Liver (tissue), 9 donors: ENCODE data around the gene OTOP3. TPM values are rescaled to one million over a fixed set of nuclear protein-coding genes. Genes with fewer than 3 reads are reported as not detected.

Source experiments
- DNase-seq: peaks from one replicate; pipeline ENCODE4 v3.0.0-alpha.2; 2017; ENCODE audit warnings: low spot score
- H3K27ac ChIP-seq, 2 donors: one replicate each; pipeline ENCODE4 v1.7.0; 2013; ENCODE audit warnings: inconsistent platforms in 2 of 2, low read length in 2 of 2, control low read depth in 1 of 2, low read depth in 1 of 2, mild to moderate bottlenecking in 1 of 2
- H3K27me3 ChIP-seq, 4 donors: one replicate each; pipeline versions ENCODE4 v1.6.1 to v1.7.0; 2013; ENCODE audit warnings: low read length in 3 of 4, inconsistent platforms in 1 of 4, mild to moderate bottlenecking in 1 of 4, moderate library complexity in 1 of 4; ENCODE audit not compliant: control insufficient read depth in 4 of 4, insufficient read depth in 4 of 4
- H3K36me3 ChIP-seq, 4 donors: one replicate each; pipeline versions ENCODE4 v1.6.1 to v1.7.0; 2013; ENCODE audit warnings: low read length in 3 of 4, mild to moderate bottlenecking in 3 of 4, low read depth in 1 of 4, moderate library complexity in 1 of 4; ENCODE audit not compliant: control insufficient read depth in 4 of 4, insufficient read depth in 3 of 4
- H3K4me1 ChIP-seq, 4 donors: one replicate each; pipeline versions ENCODE4 v1.6.1 to v1.7.0; 2013; ENCODE audit warnings: low read length in 3 of 4, mild to moderate bottlenecking in 3 of 4, moderate library complexity in 1 of 4; ENCODE audit not compliant: control insufficient read depth in 4 of 4, insufficient read depth in 4 of 4
- H3K4me3 ChIP-seq, 3 donors: one replicate each; pipeline versions ENCODE4 v1.6.1 to v1.7.0; 2013; ENCODE audit warnings: low read length in 3 of 3, control low read depth in 1 of 3, low read depth in 1 of 3, mild to moderate bottlenecking in 1 of 3
- H3K9ac ChIP-seq, 2 donors: one replicate each; pipeline ENCODE4 v1.7.0; 2013; ENCODE audit warnings: low read length in 2 of 2, mild to moderate bottlenecking in 2 of 2, moderate library complexity in 2 of 2, control low read depth in 1 of 2, low read depth in 1 of 2
- H3K9me3 ChIP-seq, 4 donors: one replicate each; pipeline versions ENCODE4 v1.6.1 to v1.7.0; 2013; ENCODE audit warnings: low read length in 3 of 4; ENCODE audit not compliant: control insufficient read depth in 4 of 4
- ATF3 ChIP-seq: IDR thresholded peaks from 2 replicates; pipeline ENCODE4 v1.6.1; 2016; ENCODE audit warnings: antibody characterized with exemption
- CTCF ChIP-seq: fragments of 150-350 bp; IDR thresholded peaks from 2 replicates; pipeline ENCODE4 v1.5.1; 2017; ENCODE audit warnings: improper control_type of control experiment, low read depth, low read length; ENCODE audit not compliant: missing input control
- EGR1 ChIP-seq, 2 donors: IDR thresholded peaks; 2 replicates each; pipeline ENCODE4 v1.6.1; 2016 to 2018; ENCODE audit warnings: antibody characterized with exemption in 2 of 2, low read depth in 2 of 2
- FOXA1 ChIP-seq: IDR thresholded peaks from 2 replicates; pipeline ENCODE4 v1.6.1; 2016; ENCODE audit warnings: antibody characterized with exemption
- FOXA2 ChIP-seq: IDR thresholded peaks from 2 replicates; pipeline ENCODE4 v1.6.1; 2016; ENCODE audit warnings: antibody characterized with exemption
- GABPA ChIP-seq, 2 donors: IDR thresholded peaks in 1 of 2; conservative IDR thresholded peaks in 1 of 2; 2 replicates each; pipeline ENCODE4 v1.6.1; 2016; ENCODE audit warnings: antibody characterized with exemption in 2 of 2, mild to moderate bottlenecking in 1 of 2, moderate library complexity in 1 of 2
- HNF4A ChIP-seq, 2 donors: conservative IDR thresholded peaks; 2 replicates each; pipeline ENCODE4 v1.6.1; 2016; ENCODE audit warnings: antibody characterized with exemption in 2 of 2, mild to moderate bottlenecking in 2 of 2
- HNF4G ChIP-seq: IDR thresholded peaks from 2 replicates; pipeline ENCODE4 v1.6.1; 2016; ENCODE audit warnings: antibody characterized with exemption
- JUND ChIP-seq, 2 donors: IDR thresholded peaks; 2 replicates each; pipeline ENCODE4 v1.6.1; 2016; ENCODE audit warnings: antibody characterized with exemption in 2 of 2
- MAX ChIP-seq: IDR thresholded peaks from 2 replicates; pipeline ENCODE4 v1.6.1; 2016; ENCODE audit warnings: antibody characterized with exemption
- NR2F2 ChIP-seq: IDR thresholded peaks from 2 replicates; pipeline ENCODE4 v1.6.1; 2016; ENCODE audit warnings: antibody characterized with exemption
- RAD21 ChIP-seq, 2 donors: IDR thresholded peaks; 2 replicates each; pipeline ENCODE4 v1.6.1; 2016; ENCODE audit warnings: antibody characterized with exemption in 2 of 2, mild to moderate bottlenecking in 2 of 2
- REST ChIP-seq: IDR thresholded peaks from 2 replicates; pipeline ENCODE4 v1.6.1; 2016; ENCODE audit warnings: antibody characterized with exemption, mild to moderate bottlenecking
- RXRA ChIP-seq, 2 donors: IDR thresholded peaks; 2 replicates each; pipeline ENCODE4 v1.6.1; 2017 to 2018; ENCODE audit warnings: antibody characterized with exemption in 2 of 2, mild to moderate bottlenecking in 1 of 2
- SP1 ChIP-seq: IDR thresholded peaks from 2 replicates; pipeline ENCODE4 v1.6.1; 2018; ENCODE audit warnings: antibody characterized with exemption, mild to moderate bottlenecking
- TAF1 ChIP-seq: conservative IDR thresholded peaks from 2 replicates; pipeline ENCODE4 v1.6.1; 2016; ENCODE audit warnings: antibody characterized with exemption, mild to moderate bottlenecking
- YY1 ChIP-seq: IDR thresholded peaks from 2 replicates; pipeline ENCODE4 v1.6.1; 2016; ENCODE audit warnings: antibody characterized with exemption, mild to moderate bottlenecking
- ZBTB33 ChIP-seq: IDR thresholded peaks from 2 replicates; pipeline ENCODE4 v1.6.1; 2016; ENCODE audit warnings: antibody characterized with exemption
- WGBS: extraction: QIAGEN DNeasy Blood & Tissue Kit; methylation state at CpG from one replicate; pipeline ENCODE4 v1.1.7; 2013; 5-methylcytosine and 5-hydroxymethylcytosine counted together
- polyA plus RNA-seq, 2 donors: library from polyadenylated mRNA; stranded (reverse) in 1 of 2; unstranded in 1 of 2; fragments of 200-250 nt in 1 of 2; fragments of >200 nt in 1 of 2; fragmentation: Nextera tagmentation in 1 of 2; extraction: Ambion mirVana in 1 of 2; gene quantifications; one replicate each; pipeline versions ENCODE4 v1.2.1 to v1.2.3, GENCODE V29; 2013 to 2015
- total RNA-seq, 2 donors: library from RNA; depleted of rRNA; stranded (reverse); fragments of >200 nt; gene quantifications; one replicate each; pipeline ENCODE4 v1.2.3, GENCODE V29; 2014
- donor health status: healthy.
- donor health status: healthy.
- donor health status: healthy.
- donor health status: healthy.
- donor health status: healthy.

OTOP3 gene
- total and polyA plus RNA-seq, 4 donors, result not detected

- Histone ChIP-seq H3K27ac (peak within 1 kb of the TSS; percentile 25 to 28), H3K27me3 (peaks cover 0 to 3% (median 0%) of the 10 kb centered on the region in 4 donors), H3K4me1 (peaks cover 4 to 12% (median 5%) of the 10 kb centered on the region in 4 donors), H3K36me3 (no peaks in the 10 kb centered on the region), H3K9me3 (no peaks in the 10 kb centered on the region), H3K9ac (peak within 1 kb of the TSS in 1 of 2 donors; percentile 71), H3K4me3 (peak within 1 kb of the TSS in 2 of 3 donors; percentile 46 to 65)
- TF ChIP-seq FOXA2 (peak; percentile 28), HNF4G (no peak), CTCF (no peak), MAX (no peak)
- 3% methylated on average over 95 of the region's 95 CpGs for WGBS
- DNase-seq, result peak; percentile 80
Observed at GRCh38 chr17:74972107-74972972, 36.6 kb downstream of the OTOP3 start, which contains the start of gene HID1. Gene HID1, minus strand, starts transcription at chr17:74972759. Its CDS starts 103 bp downstream, at chr17:74972656.

- H3K36me3 ChIP-seq, result no peaks in the 10 kb centered on the region
- H3K9ac ChIP-seq, result no peak overlapping the region
- peaks cover 4 to 12% (median 5%) of the 10 kb centered on the region in 4 donors for H3K4me1 ChIP-seq
- no peak for TF ChIP-seq FOXA2
- TF ChIP-seq REST, result no peak
- TF ChIP-seq TAF1, result no peak
- TF ChIP-seq RXRA (IDR thresholded peaks at IDR 0.05), result no peak
- no peak for TF ChIP-seq JUND (IDR thresholded peaks at IDR 0.05)
- TF ChIP-seq ZBTB33, result no peak
- TF ChIP-seq MAX, result no peak
- TF ChIP-seq ATF3, result no peak
- TF ChIP-seq FOXA1, result no peak
- no peak for TF ChIP-seq HNF4A (conservative IDR thresholded peaks at IDR 0.05)
- TF ChIP-seq GABPA (IDR thresholded peaks at IDR 0.05 in 1 of 2, conservative IDR thresholded peaks at IDR 0.05 in 1 of 2), result no peak
- TF ChIP-seq HNF4G, result no peak
- TF ChIP-seq NR2F2, result no peak
- no peak for TF ChIP-seq CTCF
- TF ChIP-seq RAD21 (IDR thresholded peaks at IDR 0.05), result no peak
- no peak for TF ChIP-seq YY1
- TF ChIP-seq EGR1 (IDR thresholded peaks at IDR 0.05; ENCODE audit: low read depth in 2 of 2), result no peak
- TF ChIP-seq SP1, result no peak
- H3K4me3 ChIP-seq, result peak overlapping the region in 1 of 3 donors; percentile 65
- DNase-seq, result no peak
- H3K27ac ChIP-seq, result no peak overlapping the region
- no peaks in the 10 kb centered on the region for H3K9me3 ChIP-seq
- H3K27me3 ChIP-seq, result peaks cover 0 to 3% (median 0%) of the 10 kb centered on the region in 4 donors
- WGBS, result 17% methylated on average over 17 of the region's 17 CpGs
Observed at GRCh38 chr17:74972973-74973328, 37.3 kb downstream of the OTOP3 start.
